NCI-H510A (cell line): ENCODE measurements around the gene CAMSAP2.

Source experiments
- DNase-seq: peaks from one replicate; lab custom pipeline; 2025; lab: John Stamatoyannopoulos, UW

Gene CAMSAP2

GRCh38 chr1:200877010-200877409 lies 138.3 kb downstream of the CAMSAP2 start:
- no peak for DNase-seq

- DNase-seq, result no peak
Measured at GRCh38 chr1:200877839-200878551, 139.3 kb downstream of the CAMSAP2 start.

- no peak for DNase-seq
Measured at GRCh38 chr1:200880212-200880611, 141.5 kb downstream of the CAMSAP2 start.

GRCh38 chr1:200883118-200883517 lies 144.4 kb downstream of the CAMSAP2 start:
- no peak for DNase-seq

GRCh38 chr1:200885623-200886402 lies 147.1 kb downstream of the CAMSAP2 start:
- DNase-seq, result no peak

- DNase-seq, result no peak
Measured at GRCh38 chr1:200886594-200886993, 147.9 kb downstream of the CAMSAP2 start.

- no peak for DNase-seq
Measured at GRCh38 chr1:200887036-200887435, 148.3 kb downstream of the CAMSAP2 start.

- DNase-seq, result no peak
Measured at GRCh38 chr1:200887772-200888348, 149.2 kb downstream of the CAMSAP2 start.

GRCh38 chr1:200888349-200888838 lies 149.7 kb downstream of the CAMSAP2 start:
- DNase-seq, result no peak

GRCh38 chr1:200889571-200889970 lies 150.9 kb downstream of the CAMSAP2 start:
- DNase-seq, result no peak

GRCh38 chr1:200890027-200890426 lies 151.3 kb downstream of the CAMSAP2 start:
- DNase-seq, result no peak

- no peak for DNase-seq
Measured at GRCh38 chr1:200890818-200891773, 152.4 kb downstream of the CAMSAP2 start.

GRCh38 chr1:200891774-200892157 lies 153.1 kb downstream of the CAMSAP2 start:
- DNase-seq, result no peak

- no peak for DNase-seq
Measured at GRCh38 chr1:200892546-200892945, 153.9 kb downstream of the CAMSAP2 start.

- DNase-seq, result no peak
Measured at GRCh38 chr1:200892958-200893357, 154.3 kb downstream of the CAMSAP2 start.

GRCh38 chr1:200893411-200893901 lies 154.8 kb downstream of the CAMSAP2 start:
- DNase-seq, result no peak

- no peak for DNase-seq
Measured at GRCh38 chr1:200894712-200895442, 156.2 kb downstream of the CAMSAP2 start, which contains the start of gene INAVA. Gene INAVA (plus strand): TSS chr1:200894900. CDS start chr1:200898401, 3,501 bp downstream.

- DNase-seq, result no peak
Measured at GRCh38 chr1:200895443-200895789, 156.7 kb downstream of the CAMSAP2 start.

- no peak for DNase-seq
Measured at GRCh38 chr1:200895801-200896530, 157.3 kb downstream of the CAMSAP2 start.

GRCh38 chr1:200896531-200897196 lies 158.0 kb downstream of the CAMSAP2 start:
- DNase-seq, result no peak
